Gastrocnemius medialis (tissue), 4 donors: ENCODE results near the gene GPER1. TPM values are rescaled to one million over a fixed set of nuclear protein-coding genes. Genes with fewer than 3 reads are reported as not detected.

Source experiments
- ATAC-seq, 2 donors: fragments of 150-250 bp; one replicate each; pipeline ENCODE4 v1.9.1; 2016
- DNase-seq, 2 donors: peaks; one replicate each; pipeline ENCODE4 v3.0.0-alpha.2; 2019
- H3K27ac ChIP-seq, 4 donors: fragments of 200-600 bp; sonication (generic); 1 replicate in 1 of 4; 2 replicates in 3 of 4; pipeline ENCODE4 v1.5.1; 2016 to 2018; ENCODE audit warnings: mild to moderate bottlenecking in 2 of 4, moderate library complexity in 1 of 4
- H3K27me3 ChIP-seq, 3 donors: fragments of 200-600 bp; sonication (generic) in 2 of 3; 1 replicate in 1 of 3; 2 replicates in 2 of 3; pipeline versions ENCODE4 v1.5.1 to v1.6.0; 2016 to 2019; ENCODE audit warnings: mild to moderate bottlenecking in 1 of 3, moderate library complexity in 1 of 3
- H3K36me3 ChIP-seq, 2 donors: fragments of 200-600 bp; sonication (generic) in 1 of 2; one replicate each; pipeline ENCODE4 v1.5.1; 2017 to 2018
- H3K4me1 ChIP-seq, 2 donors: fragments of 200-600 bp; sonication (generic) in 1 of 2; one replicate each; pipeline ENCODE4 v1.5.1; 2016 to 2017; ENCODE audit warnings: mild to moderate bottlenecking in 2 of 2
- H3K4me3 ChIP-seq, 4 donors: fragments of 200-600 bp; sonication (generic) in 3 of 4; 1 replicate in 1 of 4; 2 replicates in 3 of 4; pipeline ENCODE4 v1.5.1; 2016 to 2019; ENCODE audit warnings: mild to moderate bottlenecking in 2 of 4
- H3K9me3 ChIP-seq, 3 donors: fragments of 200-600 bp; sonication (generic) in 2 of 3; 1 replicate in 1 of 3; 2 replicates in 2 of 3; pipeline ENCODE4 v1.5.1; 2016 to 2019
- POLR2A ChIP-seq, 2 donors: fragments of 450-650 bp; IDR thresholded peaks; one replicate each; pipeline ENCODE4 v1.6.1; 2017; ENCODE audit warnings: antibody characterized with exemption in 2 of 2, mild to moderate bottlenecking in 2 of 2, moderate library complexity in 2 of 2
- in situ Hi-C, 4 donors: fragments of 200-750 bp; cut with MboI; loops; one replicate each; pipeline versions ENCODE4 v1.15.0 to v1.8.0; 2017; ENCODE audit warnings: low sequenced_read_pairs in 4 of 4
- intact Hi-C: fragments of 100-400 bp; cut with DNase I; formaldehyde crosslinking; loops from one replicate; pipeline ENCODE4 v1.15.1; 2023; ENCODE audit warnings: low total_unique reads
- total RNA-seq, 4 donors: library from RNA; depleted of rRNA; stranded (reverse); fragments of >200 nt; gene quantifications; one replicate each; pipeline versions ENCODE4 v1.1.0 to v1.2.3, GENCODE V29; 2016
- TF ChIP-seq, protein P1 (sequence below), 5 experiments: fragments of 450-650 bp in 3 of 5; fragments of 200-600 bp in 2 of 5; sonication (generic) in 2 of 5; IDR thresholded peaks in 4 of 5; conservative IDR thresholded peaks in 1 of 5; 1 replicate in 4 of 5; 2 replicates in 1 of 5; pipeline ENCODE4 v1.5.1; 2016 to 2019; ENCODE audit warnings: antibody characterized with exemption in 5 of 5, mild to moderate bottlenecking in 3 of 5, moderate library complexity in 3 of 5

GPER1 gene
- total RNA-seq, 4 donors from 2014 or later, result 0.92 to 3.2 (median 2.1) TPM

DNA sequence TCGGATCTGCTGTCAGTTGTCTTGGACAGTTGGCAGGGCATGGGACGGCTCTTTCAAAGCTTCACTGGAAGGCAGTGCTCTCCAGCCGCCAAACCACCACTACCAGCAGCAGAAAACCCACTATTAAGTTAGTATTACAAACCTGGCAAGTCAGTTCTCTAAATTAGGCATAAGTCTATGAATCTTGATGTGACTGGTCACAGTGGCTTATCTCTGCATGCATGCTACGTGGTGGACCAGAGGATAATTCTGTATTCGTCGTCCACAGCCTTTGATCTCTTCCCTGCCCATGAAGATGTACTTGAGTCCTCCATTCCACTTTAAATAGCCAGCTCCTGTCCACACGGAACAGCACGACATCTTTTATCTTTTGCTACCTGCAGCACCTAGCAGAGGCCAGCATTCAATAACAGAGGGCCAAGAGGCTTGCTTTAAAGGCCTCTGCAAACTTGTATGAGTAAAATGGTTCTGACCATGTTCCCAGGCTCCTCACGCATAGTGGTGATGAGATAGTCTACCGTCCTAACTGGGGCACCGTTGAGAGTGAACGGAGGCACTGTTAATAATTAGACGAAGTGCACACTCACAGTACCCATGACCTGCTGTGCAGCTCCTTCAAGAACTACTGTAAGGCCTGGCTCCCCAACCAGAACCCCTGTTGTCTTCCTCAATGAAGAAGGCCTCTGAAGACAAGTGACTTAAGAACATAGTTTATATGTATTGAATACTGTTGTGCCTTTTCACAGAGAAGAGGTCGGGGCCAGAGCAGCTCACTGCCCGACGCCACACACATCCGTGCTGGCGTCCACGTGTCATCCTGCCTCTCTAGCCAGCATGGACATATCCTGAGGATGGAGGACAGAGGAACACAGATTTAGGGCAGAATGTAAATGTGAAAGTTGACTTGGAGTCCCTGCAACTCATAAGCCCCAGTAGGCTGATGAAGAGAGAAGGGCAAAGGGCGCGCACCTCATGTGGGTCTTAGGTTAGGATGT, 42.5 kb upstream of the GPER1 start:
- Histone ChIP-seq H3K36me3 (no peaks in the 10 kb centered on the region), H3K4me3 (peak overlapping the region; percentile 65 to 95 (median 78)), H3K9me3 (no peaks in the 10 kb centered on the region), H3K27me3 (no peaks in the 10 kb centered on the region), H3K27ac (peak overlapping the region; percentile 92 to 97 (median 96)), H3K4me1 (peaks cover 53% of the 10 kb centered on the region in 2 donors)
- no peak for TF ChIP-seq POLR2A (IDR thresholded peaks at IDR 0.05)
- TF ChIP-seq, protein P1, sequence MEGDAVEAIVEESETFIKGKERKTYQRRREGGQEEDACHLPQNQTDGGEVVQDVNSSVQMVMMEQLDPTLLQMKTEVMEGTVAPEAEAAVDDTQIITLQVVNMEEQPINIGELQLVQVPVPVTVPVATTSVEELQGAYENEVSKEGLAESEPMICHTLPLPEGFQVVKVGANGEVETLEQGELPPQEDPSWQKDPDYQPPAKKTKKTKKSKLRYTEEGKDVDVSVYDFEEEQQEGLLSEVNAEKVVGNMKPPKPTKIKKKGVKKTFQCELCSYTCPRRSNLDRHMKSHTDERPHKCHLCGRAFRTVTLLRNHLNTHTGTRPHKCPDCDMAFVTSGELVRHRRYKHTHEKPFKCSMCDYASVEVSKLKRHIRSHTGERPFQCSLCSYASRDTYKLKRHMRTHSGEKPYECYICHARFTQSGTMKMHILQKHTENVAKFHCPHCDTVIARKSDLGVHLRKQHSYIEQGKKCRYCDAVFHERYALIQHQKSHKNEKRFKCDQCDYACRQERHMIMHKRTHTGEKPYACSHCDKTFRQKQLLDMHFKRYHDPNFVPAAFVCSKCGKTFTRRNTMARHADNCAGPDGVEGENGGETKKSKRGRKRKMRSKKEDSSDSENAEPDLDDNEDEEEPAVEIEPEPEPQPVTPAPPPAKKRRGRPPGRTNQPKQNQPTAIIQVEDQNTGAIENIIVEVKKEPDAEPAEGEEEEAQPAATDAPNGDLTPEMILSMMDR (IDR thresholded peaks at IDR 0.05 in 4 of 5, conservative IDR thresholded peaks at IDR 0.05 in 1 of 5), result no peak
- in situ Hi-C loops (loop anchor here in 1 of 4 donors (10.0 kb wide), 1 partner anchor 51 kb away; no protein-coding TSS in a partner anchor), intact Hi-C loops (loop anchor here (10.0 kb wide), 1 partner anchor 489 kb away; the partner anchor contains the start of gene MAFK)
- ATAC-seq, result peak in 1 of 2 donors; percentile 2
- no peak for DNase-seq

DNA sequence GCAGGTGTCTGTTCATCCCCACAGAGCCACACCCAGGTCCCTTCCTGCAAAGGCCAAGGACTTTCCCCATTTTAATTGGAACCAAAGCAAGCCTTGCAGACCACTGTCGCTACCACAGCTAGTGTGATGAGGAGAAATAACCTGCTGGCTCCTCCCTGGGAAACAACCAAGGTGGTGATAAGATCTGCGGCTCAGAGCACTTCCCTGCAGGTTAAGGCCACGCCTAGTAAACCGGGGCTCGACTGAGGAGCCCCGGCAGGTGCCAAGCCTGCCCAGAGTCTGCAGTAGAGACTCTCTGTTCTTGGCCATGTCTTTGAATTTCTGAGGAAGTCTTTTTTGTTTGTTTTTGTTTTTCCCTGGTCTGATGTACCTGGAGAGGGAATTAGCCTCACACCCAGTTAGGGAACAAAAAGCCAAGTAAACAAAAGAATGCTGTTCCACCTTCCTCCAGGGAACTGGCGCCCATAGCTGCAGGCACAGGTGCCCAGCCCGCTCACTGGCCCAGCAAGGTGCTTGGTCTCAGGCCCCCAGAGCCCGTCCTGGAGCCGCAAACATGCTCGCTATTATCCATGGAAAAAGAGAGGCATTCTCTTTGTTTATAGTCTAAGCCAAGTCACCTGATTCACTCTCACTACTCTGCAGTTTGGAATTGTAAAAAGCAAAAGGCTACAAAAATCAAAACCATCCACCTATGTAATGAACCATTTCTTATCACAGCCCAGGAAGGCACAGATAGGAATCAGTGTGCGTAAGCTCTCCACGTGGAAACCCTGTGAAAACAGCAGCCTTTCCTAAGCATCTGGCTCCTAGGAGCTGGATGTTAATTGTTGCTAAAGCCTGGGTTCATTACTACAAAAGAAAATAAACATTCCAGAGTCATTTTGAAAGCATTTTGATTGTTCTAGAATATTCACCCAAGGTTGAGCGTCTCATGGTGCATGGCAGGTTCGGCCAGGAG, 40.9 kb upstream of the GPER1 start:
- Histone ChIP-seq H3K27me3 (no peaks in the 10 kb centered on the region), H3K27ac (peak overlapping the region in 1 of 4 donors; percentile 96), H3K9me3 (no peaks in the 10 kb centered on the region), H3K36me3 (no peaks in the 10 kb centered on the region), H3K4me1 (peaks cover 56 to 59% of the 10 kb centered on the region in 2 donors), H3K4me3 (no peak overlapping the region)
- TF ChIP-seq, protein P1 (IDR thresholded peaks at IDR 0.05 in 4 of 5, conservative IDR thresholded peaks at IDR 0.05 in 1 of 5), result no peak
- intact Hi-C loops (loop anchor here (10.0 kb wide), 1 partner anchor 488 kb away; the partner anchor contains the start of gene MAFK), in situ Hi-C loops (loop anchor here in 1 of 4 donors (10.0 kb wide), 1 partner anchor 52 kb away; no protein-coding TSS in a partner anchor)
- ATAC-seq (no peak), DNase-seq (no peak)

DNA sequence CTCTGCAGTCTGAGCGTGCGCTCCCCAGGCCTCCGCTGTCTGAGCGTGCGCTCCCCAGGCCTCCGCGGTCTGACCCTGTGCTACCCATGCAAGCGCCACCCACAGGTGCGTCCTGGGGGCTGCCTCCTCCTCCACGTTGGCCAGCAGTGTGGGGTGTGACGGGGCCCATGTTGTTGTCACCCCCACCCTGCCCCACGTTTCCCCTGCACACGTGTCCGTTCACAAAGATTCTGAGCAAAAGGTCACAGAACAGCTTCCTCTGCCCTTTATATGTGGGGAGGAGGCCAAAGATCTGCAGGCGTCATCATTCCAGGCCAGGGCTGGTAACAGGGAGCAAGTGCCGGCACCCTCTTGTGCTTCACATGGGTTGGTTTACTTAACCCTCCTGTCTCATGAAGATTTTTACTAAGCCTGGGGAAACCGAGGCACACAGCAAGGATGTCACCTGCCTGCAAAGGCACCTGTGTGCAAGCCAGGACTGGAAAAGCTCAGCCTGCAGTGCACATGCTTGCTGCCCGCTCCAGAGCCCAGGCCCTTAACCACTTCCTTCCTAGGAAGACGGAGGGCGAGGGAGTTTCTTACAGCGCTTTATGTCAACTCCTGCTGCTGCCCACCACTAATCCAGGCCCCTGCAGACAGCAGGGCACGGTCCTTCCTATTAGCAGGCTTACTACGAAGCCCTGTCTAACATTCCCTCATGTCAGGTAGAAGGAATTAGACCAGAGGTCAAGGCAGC, 38.7 kb upstream of the GPER1 start:
- H3K27me3 ChIP-seq, result no peaks in the 10 kb centered on the region
- DNase-seq (no peak), ATAC-seq (no peak)
- H3K27ac ChIP-seq, result peak overlapping the region in 3 of 4 donors; percentile 20 to 96 (median 29)
- H3K9me3 ChIP-seq, result no peaks in the 10 kb centered on the region
- H3K4me1 ChIP-seq, result peaks cover 58 to 66% of the 10 kb centered on the region in 2 donors
- in situ Hi-C loops (loop anchor here in 1 of 4 donors (10.0 kb wide), 1 partner anchor 54 kb away; no protein-coding TSS in a partner anchor), intact Hi-C loops (loop anchor here (10.0 kb wide), 1 partner anchor 486 kb away; the partner anchor contains the start of gene MAFK)
- H3K36me3 ChIP-seq, result no peaks in the 10 kb centered on the region
- no peak overlapping the region for H3K4me3 ChIP-seq
- TF ChIP-seq, protein P1 (IDR thresholded peaks at IDR 0.05 in 4 of 5, conservative IDR thresholded peaks at IDR 0.05 in 1 of 5), result no peak
- no peak for TF ChIP-seq POLR2A (IDR thresholded peaks at IDR 0.05)
